SH-SY5Y (cell line): ENCODE measurements around the gene SERPINE2.
A peak's percentile ranks its signal among the peaks of the same experiment; 100 is the strongest.

ENCODE experiments used
- GATA2 ChIP-seq: IDR thresholded peaks from 2 replicates; pipeline ENCODE4 v1.6.1; 2011; ENCODE audit warnings: mild to moderate bottlenecking, low read depth, low read length
- GATA3 ChIP-seq: IDR thresholded peaks from 2 replicates; pipeline ENCODE4 v1.6.1; 2011; ENCODE audit warnings: low read depth, mild to moderate bottlenecking, low read length, moderate library complexity

Gene SERPINE2

GRCh38 chr2:224011837-224012236 lies 27.2 kb downstream of the SERPINE2 start:
- TF ChIP-seq GATA2 (no peak), GATA3 (no peak)

GRCh38 chr2:224009605-224010315 lies 29.3 kb downstream of the SERPINE2 start:
- TF ChIP-seq GATA2 = no peak
- no peak for TF ChIP-seq GATA3

DNA sequence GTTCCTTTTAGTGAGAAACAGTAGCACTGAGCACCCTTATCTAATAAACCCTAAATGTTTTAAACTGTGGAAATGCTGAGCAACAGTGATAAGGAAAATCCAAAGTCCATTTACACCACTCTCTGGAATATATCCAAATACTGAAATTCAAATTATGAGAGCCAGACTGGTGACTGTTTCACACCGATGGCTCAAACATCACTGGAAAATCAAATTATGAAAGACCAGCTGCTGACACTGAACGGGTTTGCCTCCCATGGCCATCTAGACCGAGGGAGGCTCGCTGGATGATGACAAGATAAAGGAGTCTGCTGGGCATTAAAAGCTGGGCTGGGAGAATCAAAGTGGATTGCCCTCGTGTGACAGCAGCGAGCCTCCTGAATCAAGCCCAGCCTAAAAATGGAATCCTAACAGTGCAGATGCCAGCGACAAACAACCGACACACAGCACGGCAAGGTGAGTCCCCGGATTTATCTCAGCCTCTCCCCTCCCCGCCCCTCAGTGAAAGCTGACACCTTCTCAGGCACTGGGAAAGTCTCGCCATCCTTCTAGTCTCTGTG lies 30.3 kb downstream of the SERPINE2 start:
- TF ChIP-seq GATA2 = peak; percentile 98
- peak; percentile 98 for TF ChIP-seq GATA3

- TF ChIP-seq GATA2 = no peak
- TF ChIP-seq GATA3 = no peak
Observed at GRCh38 chr2:224004105-224004695, 34.9 kb downstream of the SERPINE2 start.

GRCh38 chr2:223999862-224000261 lies 39.2 kb downstream of the SERPINE2 start:
- TF ChIP-seq GATA3 = no peak
- TF ChIP-seq GATA2 = no peak

GRCh38 chr2:223998948-223999347 lies 40.1 kb downstream of the SERPINE2 start:
- TF ChIP-seq GATA2 (no peak), GATA3 (no peak)

DNA sequence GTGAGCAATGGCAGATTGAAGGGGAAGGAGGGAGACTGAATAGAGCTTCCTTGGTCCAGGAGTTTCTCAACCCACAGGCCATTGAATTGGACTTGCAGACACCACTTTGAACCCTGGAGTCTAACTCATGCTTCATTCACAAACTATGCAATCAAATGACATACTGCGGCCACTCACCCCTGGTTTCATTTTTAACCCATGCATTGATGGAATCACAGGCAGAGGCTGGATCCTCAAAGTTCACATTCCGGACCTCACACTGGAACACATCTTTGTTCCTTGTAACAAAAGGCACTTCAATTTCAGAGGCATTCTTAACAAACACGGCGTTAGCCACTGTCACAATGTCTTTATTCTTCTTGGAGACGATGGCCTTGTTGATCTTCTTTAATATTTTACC lies 41.1 kb downstream of the SERPINE2 start:
- TF ChIP-seq GATA3 = no peak
- no peak for TF ChIP-seq GATA2

- TF ChIP-seq GATA3 (no peak), GATA2 (no peak)
Observed at GRCh38 chr2:223996391-223996790, 42.7 kb downstream of the SERPINE2 start.

DNA sequence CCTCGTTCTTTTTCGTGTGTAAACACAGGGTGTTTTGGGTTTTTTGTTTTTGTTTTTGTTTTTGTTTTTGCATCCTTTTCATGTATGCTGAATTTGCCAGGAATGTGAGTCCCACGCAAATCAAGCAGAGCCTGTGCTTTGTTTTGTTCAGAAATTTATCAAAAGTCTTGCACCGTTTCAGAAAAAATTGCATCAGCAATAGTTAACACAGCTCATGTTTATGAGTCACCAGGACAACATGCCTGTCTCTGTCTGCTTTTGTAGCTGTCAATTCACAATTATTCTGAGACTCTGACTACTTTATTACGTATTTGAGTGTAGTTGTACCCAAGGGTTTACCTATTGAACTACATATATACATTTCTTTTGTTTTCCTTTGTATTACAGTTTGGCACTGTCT lies 43.5 kb downstream of the SERPINE2 start:
- TF ChIP-seq GATA2 (no peak), GATA3 (no peak)

DNA sequence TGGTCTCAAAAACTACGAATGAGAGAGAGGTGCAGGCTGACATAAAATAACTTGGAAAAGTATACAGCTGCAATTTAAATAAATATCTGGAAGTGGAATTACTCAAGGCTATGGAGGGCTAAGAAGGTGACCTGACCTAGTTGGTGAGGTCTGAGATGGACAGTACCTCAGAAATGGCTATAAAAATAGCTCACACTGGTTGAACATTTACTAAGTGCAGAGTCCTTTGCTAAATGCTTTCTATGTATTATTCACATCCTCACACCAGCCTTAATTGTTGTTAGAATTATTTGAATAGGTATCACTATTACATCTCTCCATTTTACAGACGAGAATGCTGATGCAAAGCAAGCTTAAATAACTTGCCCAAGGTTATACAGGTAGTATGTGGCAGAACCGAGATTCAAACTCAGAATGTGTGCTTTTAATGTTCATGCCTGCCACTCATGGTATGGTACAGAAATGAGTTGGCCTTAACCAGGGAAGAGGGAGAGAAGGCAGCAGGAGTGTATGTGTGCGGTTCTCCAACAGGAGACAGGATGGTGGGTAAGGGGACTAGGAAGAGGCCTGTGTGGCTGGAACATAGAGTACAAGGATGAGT lies 44.4 kb downstream of the SERPINE2 start:
- no peak for TF ChIP-seq GATA3
- no peak for TF ChIP-seq GATA2

DNA sequence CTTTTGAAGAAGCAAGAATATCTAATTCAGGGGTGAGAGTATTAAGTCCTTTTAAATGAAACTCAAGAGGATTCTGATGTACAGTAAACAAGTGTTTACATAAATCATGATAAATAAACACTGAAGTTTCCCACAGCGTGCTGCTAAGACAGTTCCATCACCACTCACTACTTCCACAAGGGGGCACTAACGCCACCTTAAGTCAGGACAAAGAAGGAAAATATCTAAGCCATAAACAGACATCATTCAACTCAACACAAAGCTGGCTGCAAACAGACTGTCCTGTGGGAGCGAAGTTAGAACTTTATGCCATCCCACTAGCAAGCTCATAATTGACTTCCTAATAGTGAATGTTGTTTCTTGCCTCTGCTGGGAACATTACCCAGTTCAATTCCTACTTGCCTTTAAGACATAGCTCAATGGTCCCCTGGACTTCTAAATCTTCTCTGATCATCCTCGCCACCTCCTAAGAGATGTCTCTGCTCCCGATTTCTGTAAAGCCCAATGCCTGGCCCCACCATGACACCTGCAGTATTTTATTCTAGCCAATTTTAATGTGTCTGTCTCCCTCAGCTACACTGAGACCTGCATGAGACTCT lies 45.4 kb downstream of the SERPINE2 start:
- TF ChIP-seq GATA3 = no peak
- no peak for TF ChIP-seq GATA2

DNA sequence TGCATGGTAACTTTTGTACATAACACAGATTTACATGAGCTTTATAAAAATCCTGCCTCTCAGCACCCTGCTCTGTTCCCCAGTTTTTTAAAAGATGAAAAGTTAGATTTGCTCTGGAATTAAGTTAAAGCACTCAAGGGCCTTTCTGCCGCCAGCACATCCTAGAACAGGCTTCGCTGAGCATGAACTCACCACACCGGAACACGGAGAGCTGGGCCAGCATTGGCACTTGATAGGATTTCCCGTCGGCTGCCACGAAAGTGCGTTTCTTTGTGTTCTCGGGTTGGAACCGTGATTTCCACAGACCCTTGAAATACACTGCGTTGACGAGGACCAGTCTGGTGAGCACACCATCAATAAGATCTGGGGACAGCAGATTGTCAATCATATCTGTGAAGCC lies 47.5 kb downstream of the SERPINE2 start:
- no peak for TF ChIP-seq GATA2
- TF ChIP-seq GATA3 = no peak

- TF ChIP-seq GATA3 (no peak), GATA2 (no peak)
Observed at GRCh38 chr2:223989856-223990232, 49.2 kb downstream of the SERPINE2 start.

GRCh38 chr2:223989206-223989855 lies 49.8 kb downstream of the SERPINE2 start:
- no peak for TF ChIP-seq GATA3
- TF ChIP-seq GATA2 = no peak

GRCh38 chr2:223981241-223981640 lies 57.8 kb downstream of the SERPINE2 start:
- TF ChIP-seq GATA2 = no peak
- no peak for TF ChIP-seq GATA3
